Adrenal gland (tissue), 12 donors: ENCODE measurements around the gene PKNOX2. TPM values are rescaled to one million over a fixed set of nuclear protein-coding genes. Genes with fewer than 3 reads are reported as not detected.

Experiments used
- DNase-seq, 7 donors: peaks; one replicate each; pipeline ENCODE4 v3.0.0-alpha.2; 2019 to 2020
- H3K27ac ChIP-seq, 5 donors: fragments of 200-600 bp; sonication (generic) in 4 of 5; 1 replicate in 3 of 5; 2 replicates in 2 of 5; pipeline versions ENCODE4 v1.5.1 to v1.8.0; 2016 to 2020; ENCODE audit warnings: mild to moderate bottlenecking in 1 of 5
- H3K27me3 ChIP-seq: fragments of 200-600 bp; 2 replicates; pipeline ENCODE4 v1.8.0; 2021
- H3K36me3 ChIP-seq, 2 donors: fragments of 200-600 bp; replicated peaks in 1 of 2; 1 replicate in 1 of 2; 2 replicates in 1 of 2; pipeline versions ENCODE4 v1.5.1 to v1.8.0; 2018 to 2022
- H3K4me1 ChIP-seq, 2 donors: fragments of 200-600 bp; replicated peaks in 1 of 2; 1 replicate in 1 of 2; 2 replicates in 1 of 2; pipeline versions ENCODE4 v1.5.1 to v1.8.0; 2018 to 2021
- H3K4me3 ChIP-seq, 4 donors: fragments of 200-600 bp; sonication (generic) in 3 of 4; one replicate each; pipeline ENCODE4 v1.5.1; 2016 to 2018
- H3K9me3 ChIP-seq, 3 donors: fragments of 200-600 bp; sonication (generic) in 1 of 3; replicated peaks in 1 of 3; 1 replicate in 2 of 3; 2 replicates in 1 of 3; pipeline versions ENCODE4 v1.5.1 to v1.8.0; 2016 to 2021
- CTCF ChIP-seq, 6 experiments: fragments of 450-650 bp in 4 of 6; fragments of 200-600 bp in 2 of 6; sonication (generic) in 1 of 6; IDR thresholded peaks; 1 replicate in 5 of 6; 2 replicates in 1 of 6; pipeline versions ENCODE4 v1.5.1 to v1.8.0; 2016 to 2021; ENCODE audit warnings: antibody characterized with exemption in 6 of 6, mild to moderate bottlenecking in 2 of 6, moderate library complexity in 1 of 6
- POLR2A ChIP-seq, 2 donors: fragments of 450-650 bp; IDR thresholded peaks; one replicate each; pipeline ENCODE4 v1.6.1; 2017; ENCODE audit warnings: antibody characterized with exemption in 2 of 2, mild to moderate bottlenecking in 2 of 2, moderate library complexity in 1 of 2
- WGBS, 4 donors: extraction: QIAGEN DNeasy Blood & Tissue Kit in 2 of 4; methylation state at CpG; one replicate each; pipeline versions ENCODE4 v1.1.5 to v1.1.7; 2013 to 2017; 5-methylcytosine and 5-hydroxymethylcytosine counted together
- intact Hi-C, 2 donors: fragments of 100-400 bp; cut with DNase I; formaldehyde crosslinking; loops; one replicate each; pipeline versions ENCODE4 v1.14.1 to v1.15.0; 2022 to 2023
- polyA plus RNA-seq, 3 donors: library from polyadenylated mRNA; stranded (reverse); fragments of 200-250 nt in 2 of 3; fragments of 350-450 nt in 1 of 3; fragmentation: Illumina TruSeq in 1 of 3; extraction: RNeasy Lipid Tissue Mini Kit (QIAGEN cat#74804) in 1 of 3; gene quantifications; one replicate each; pipeline ENCODE4 v1.2.3, GENCODE V29; 2013 to 2014
- total RNA-seq, 9 donors: library from RNA; depleted of rRNA in 4 of 9; stranded (reverse); fragments of >200 nt in 4 of 9; fragments of 120-200 nt in 1 of 9; fragmentation: NEBNext Ultra II Directional in 1 of 9; extraction: Animal tissue kit (Norgen Biotek cat#: 25700) in 1 of 9; gene quantifications; one replicate each; pipeline versions ENCODE4 v1.1.0 to v1.2.4, GENCODE V29; 2013 to 2023
- donor health status: healthy with polysubstance abuse.
- donor health status: Bipolar disorder and iron deficiency.
- donor health status: DM: yes; HTN: yes; CAD: no.
- donor health status: DM: no; HTN: no; CAD: no.
- donor health status: DM: no; HTN: no; CAD: no.
- donor health status: DM: yes; HTN: yes; CAD: no.

Gene PKNOX2
- total and polyA plus RNA-seq, 12 donors = 1.2 to 34.7 (median 3.1) TPM

GRCh38 chr11:125412177-125412496, 247.6 kb downstream of the PKNOX2 start:
- Histone ChIP-seq H3K4me3 (no peak overlapping the region), H3K36me3 (no peaks in the 10 kb centered on the region), H3K27me3 (no peaks in the 10 kb centered on the region), H3K9me3 (no peaks in the 10 kb centered on the region), H3K27ac (no peak overlapping the region), H3K4me1 (no peaks in the 10 kb centered on the region)
- TF ChIP-seq CTCF (IDR thresholded peaks at IDR 0.05) (no peak), POLR2A (IDR thresholded peaks at IDR 0.05) (no peak)
- intact Hi-C loops = no loop called here
- DNase-seq = no peak
- WGBS, 4 donors = 89 to 94% (median 91%) methylated on average over 5 to 7 of the region's 7 CpGs

GRCh38 chr11:125412509-125412908, 248.0 kb downstream of the PKNOX2 start:
- no peak for DNase-seq
- Histone ChIP-seq H3K4me3 (no peak overlapping the region), H3K27me3 (no peaks in the 10 kb centered on the region), H3K27ac (no peak overlapping the region), H3K4me1 (no peaks in the 10 kb centered on the region), H3K9me3 (no peaks in the 10 kb centered on the region), H3K36me3 (no peaks in the 10 kb centered on the region)
- TF ChIP-seq POLR2A (IDR thresholded peaks at IDR 0.05) (no peak), CTCF (IDR thresholded peaks at IDR 0.05) (no peak)
- intact Hi-C loops = no loop called here
- 82 to 90% (median 84%) methylated on average over 7 of the region's 7 CpGs for WGBS, 4 donors

- Histone ChIP-seq H3K27me3 (no peaks in the 10 kb centered on the region), H3K9me3 (no peaks in the 10 kb centered on the region), H3K36me3 (no peaks in the 10 kb centered on the region), H3K27ac (no peak overlapping the region), H3K4me3 (no peak overlapping the region), H3K4me1 (no peaks in the 10 kb centered on the region)
- intact Hi-C loops = no loop called here
- TF ChIP-seq CTCF (IDR thresholded peaks at IDR 0.05) = no peak
- TF ChIP-seq POLR2A (IDR thresholded peaks at IDR 0.05) = no peak
- 71 to 90% (median 85%) methylated on average over 3 to 7 of the region's 7 CpGs for WGBS, 4 donors
- no peak for DNase-seq
Observed at GRCh38 chr11:125413226-125413625, 248.7 kb downstream of the PKNOX2 start.

GRCh38 chr11:125414121-125414520, 249.6 kb downstream of the PKNOX2 start:
- Histone ChIP-seq H3K27me3 (no peaks in the 10 kb centered on the region), H3K4me1 (no peaks in the 10 kb centered on the region), H3K36me3 (no peaks in the 10 kb centered on the region), H3K9me3 (no peaks in the 10 kb centered on the region), H3K4me3 (no peak overlapping the region), H3K27ac (no peak overlapping the region)
- intact Hi-C loops = no loop called here
- TF ChIP-seq CTCF (IDR thresholded peaks at IDR 0.05) (no peak), POLR2A (IDR thresholded peaks at IDR 0.05) (no peak)
- no peak for DNase-seq
- 90 to 100% (median 97%) methylated on average over 2 to 4 of the region's 4 CpGs for WGBS, 4 donors
